ENCODE results near the gene MAD1L1.
"Not testable (repeated sequence)": the region's sequence is repeated elsewhere in the genome, so short reads cannot be mapped to it uniquely, and the experiment has no call there.

The MAD1L1 gene

DNA sequence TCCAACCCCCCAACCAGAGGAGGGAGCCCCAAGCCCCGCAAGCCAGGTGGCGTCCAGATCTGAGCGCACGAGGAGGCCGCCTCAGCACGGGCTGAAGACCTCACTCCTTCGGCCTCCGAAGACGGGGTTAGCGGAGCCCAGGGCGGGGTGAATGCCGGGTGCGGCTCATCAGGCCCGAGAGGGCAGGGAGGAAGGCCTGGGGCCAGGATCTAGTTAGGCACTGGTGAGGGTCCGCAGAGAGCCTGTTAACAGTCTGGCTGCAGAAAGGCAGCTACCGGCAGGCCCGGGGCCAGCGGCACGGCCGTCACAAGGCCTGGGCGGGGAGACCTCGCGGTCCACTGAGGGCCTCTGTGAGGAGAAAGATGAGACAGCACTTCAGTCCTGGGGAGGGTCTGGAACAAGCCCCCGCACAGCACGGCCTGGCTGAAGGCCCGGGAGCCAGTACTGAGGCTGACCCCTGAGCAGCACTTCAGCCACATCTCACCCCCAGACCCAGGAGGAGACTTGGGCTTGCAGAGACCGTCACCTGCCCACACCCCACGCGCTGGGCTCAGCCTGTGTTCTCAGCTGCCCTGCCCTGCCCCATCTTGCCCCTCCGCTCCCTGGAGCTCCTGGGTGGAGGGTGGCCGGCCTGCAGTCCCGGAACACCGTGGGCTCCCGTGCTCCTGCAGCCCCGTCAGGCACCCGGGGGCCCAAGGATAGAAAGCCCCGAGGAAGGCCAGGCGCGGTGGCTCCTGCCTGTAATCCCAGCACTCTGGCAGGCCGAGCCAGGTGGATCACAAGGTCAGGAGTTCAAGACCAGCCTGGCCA, 369.4 kb downstream of the MAD1L1 start:
- no peak for DNase-seq (ENCODE audit: low read depth)

DNA sequence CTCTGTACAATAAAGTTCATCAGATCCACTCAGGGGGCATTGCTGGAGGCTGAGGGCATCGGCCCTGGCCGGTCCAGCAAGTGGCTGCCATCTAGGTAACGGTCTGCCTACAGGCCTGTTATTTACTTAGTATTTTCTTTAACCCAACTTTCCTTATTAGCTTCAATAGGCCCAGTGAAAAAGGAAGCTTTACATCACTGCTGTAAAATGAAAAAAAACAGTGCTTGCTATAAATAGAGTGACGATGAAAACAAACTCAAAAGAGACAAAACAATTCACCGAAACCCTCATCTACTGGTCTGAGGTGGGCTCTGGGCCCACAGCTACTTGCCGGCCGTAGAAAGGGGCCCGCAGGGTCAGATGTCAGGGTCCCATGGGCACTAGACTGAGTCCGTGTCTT, 370.2 kb downstream of the MAD1L1 start:
- DNase-seq (ENCODE audit: low read depth): no peak

DNA sequence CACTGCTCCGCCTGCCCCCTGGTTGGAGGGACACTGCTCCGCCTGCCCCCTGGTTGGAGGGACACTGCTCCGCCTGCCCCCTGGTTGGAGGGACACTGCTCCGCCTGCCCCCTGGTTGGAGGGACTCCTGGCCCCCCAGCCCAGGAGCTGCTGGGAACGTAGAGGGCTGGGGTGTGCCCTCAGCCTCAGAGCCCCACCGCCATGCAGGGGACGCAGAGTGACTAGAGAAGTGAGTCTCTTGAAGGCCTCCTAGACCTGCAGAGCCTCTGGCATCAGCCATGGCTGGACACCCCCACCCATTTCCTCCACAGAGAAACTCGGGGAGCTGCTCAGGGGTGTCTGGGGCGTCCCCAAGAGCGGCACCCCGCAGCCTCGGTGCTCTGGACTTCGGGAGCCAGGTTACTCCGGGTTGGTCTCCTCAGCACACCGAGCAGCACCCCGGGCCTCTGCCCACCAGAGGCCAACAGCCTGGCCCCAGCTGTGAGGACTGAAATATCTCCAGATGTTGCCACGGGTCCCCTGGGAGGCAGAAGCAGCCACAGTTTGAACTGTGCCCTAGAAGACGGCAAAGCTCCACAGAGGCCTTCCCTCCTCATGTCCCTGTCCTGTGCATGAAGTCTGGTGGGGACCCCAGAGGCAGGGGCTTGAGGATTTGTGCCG, 370.8 kb downstream of the MAD1L1 start:
- no peak for DNase-seq (ENCODE audit: low read depth)

DNA sequence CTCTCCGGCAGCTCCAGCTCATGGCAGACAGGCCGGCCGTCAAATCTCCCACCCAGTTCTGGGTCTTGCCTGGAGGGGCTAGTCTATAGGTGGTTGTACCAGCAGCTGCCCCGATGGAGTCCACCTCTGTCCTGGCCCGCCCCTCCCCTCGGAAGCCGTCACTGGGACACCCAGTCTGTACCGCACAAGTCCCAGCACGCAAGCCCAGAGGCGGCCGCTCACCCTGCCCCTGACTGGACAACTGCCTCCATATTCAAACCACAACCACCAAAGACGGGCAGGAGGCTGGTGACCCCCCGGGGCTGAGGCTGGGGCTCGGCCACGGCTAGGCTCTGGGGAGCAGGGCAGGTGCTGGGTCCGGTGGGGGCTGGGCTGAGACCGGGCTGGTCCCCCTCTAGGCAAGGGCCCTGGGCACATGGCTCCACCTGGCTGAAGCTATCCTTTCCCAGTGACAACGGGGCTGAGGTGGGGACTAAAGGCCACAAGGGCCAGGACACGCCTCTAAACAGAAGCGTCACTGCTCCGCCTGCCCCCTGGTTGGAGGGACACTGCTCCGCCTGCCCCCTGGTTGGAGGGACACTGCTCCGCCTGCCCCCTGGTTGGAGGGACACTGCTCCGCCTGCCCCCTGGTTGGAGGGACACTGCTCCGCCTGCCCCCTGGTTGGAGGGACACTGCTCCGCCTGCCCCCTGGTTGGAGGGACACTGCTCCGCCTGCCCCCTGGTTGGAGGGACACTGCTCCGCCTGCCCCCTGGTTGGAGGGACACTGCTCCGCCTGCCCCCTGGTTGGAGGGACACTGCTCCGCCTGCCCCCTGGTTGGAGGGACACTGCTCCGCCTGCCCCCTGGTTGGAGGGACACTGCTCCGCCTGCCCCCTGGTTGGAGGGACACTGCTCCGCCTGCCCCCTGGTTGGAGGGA, 371.6 kb downstream of the MAD1L1 start:
- DNase-seq (ENCODE audit: low read depth): not testable (repeated sequence)

DNA sequence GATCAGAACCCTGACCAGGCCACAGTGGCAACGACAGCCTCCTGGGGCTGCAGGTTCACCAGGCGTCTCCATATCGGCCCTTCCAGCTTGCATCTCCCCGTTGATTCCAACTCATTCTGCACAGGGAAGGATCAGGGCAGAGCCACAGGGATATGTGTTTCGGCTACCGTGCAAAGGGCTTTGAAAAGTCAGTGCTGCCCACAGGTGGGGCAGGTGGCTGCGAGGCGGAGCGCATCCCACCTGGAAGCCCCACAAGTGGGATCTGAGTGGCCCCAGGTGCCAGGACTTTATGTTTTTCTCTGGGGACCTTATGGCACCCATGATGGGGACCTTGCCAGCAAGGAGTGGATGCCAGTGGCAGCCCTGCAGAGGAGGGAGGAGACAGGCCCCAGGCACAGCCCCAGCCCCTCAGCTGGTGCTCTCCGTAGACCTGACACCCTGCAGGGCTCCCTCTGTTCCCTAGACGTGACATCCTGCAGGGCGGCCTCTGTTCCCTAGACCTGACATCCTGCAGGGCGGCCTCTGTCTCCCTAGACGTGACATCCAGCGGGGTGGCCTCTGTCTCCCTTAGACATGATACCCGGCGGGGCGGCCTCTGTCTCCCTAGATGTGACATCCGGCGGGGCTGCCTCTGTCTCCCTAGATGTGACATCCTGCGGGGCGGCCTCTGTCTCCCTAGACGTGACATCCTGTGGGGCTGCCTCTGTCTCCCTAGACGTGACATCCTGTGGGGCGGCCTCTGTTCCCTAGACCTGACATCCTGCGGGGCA, 373.3 kb downstream of the MAD1L1 start:
- DNase-seq (ENCODE audit: low read depth): no peak

DNA sequence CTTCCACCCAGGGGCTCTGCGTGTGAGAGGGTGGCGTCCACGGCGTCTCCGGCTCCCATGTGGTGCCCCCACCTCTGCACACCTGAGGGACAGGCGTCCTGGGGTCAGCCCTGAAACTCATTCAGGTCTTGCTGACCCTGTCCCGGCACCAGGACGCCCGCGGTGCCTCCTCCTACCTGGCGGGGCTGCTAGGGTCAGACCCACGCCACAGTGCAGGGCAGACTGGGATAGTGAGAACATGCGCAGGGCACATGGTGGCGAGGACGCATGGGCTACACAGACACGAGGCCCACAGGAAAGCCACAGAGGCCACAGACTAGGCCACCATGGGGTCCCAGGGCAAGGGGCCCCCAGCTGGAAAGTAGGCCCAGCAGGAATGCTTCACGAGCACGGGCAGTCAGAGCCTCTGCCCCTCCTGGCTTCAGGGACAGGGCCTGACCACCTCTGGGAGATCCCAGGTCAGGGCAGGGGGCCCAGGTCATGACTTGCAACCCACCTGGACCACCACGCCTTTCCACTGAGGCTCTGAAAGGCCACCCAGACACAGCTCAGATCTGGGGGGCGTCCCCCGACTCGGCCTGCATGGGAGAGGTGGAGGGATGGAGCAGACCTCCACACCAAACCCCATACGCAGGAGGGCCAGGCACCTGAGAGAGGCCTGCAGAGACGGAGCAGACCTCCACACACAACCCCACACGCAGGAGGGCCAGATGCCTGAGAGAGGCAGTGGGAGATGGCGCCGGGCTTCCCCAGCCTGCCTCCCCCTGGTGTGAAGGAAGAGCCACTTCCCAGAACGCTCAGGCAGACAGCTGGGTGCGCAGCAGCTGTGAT, 374.1 kb downstream of the MAD1L1 start:
- DNase-seq (ENCODE audit: low read depth): no peak

DNA sequence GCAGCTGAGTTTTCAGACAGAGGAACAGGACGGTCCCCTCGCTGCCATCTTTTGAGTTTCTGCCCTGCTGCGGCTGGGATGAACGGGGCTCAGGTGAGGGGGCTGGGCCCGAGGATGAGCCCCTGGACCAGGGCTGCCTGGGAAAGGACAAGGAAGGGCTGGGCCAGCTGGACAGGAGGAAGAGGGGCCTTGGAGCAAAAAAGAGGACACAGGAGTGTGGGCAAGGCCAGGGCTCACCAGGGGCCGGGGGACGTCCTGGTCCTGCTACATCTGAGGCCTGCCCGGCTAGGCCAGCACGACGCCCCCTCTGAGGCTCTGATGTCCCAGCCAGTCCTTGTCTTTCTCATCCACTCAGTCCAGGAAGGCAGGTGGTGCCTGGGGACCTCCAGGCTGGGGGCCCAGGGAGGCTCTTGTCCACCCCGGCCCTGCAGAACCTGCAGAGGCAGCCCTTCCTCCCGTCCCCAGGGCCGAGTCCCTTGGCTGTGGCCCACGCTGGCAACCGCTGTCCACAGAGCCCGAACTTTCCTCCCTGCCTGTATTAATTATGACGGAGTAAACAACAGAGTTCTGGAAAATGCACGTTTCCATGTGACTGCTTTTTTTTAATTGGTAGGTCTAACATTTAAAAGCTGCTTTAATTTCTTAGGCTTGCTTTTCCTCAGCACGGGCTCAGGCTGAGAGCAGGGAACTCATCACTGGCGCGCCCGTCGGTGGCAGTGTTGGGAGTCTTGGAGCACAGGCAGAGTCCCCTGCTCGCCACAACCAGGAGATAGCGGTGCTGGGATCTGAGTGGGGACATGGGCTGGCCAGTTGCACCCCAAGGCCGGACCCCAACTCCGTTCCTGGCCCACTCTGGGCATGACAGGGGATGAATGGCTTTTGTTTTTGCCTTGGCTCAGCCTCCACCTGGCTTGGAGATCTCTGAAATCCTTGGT, 375.0 kb downstream of the MAD1L1 start:
- DNase-seq (ENCODE audit: low read depth): no peak

DNA sequence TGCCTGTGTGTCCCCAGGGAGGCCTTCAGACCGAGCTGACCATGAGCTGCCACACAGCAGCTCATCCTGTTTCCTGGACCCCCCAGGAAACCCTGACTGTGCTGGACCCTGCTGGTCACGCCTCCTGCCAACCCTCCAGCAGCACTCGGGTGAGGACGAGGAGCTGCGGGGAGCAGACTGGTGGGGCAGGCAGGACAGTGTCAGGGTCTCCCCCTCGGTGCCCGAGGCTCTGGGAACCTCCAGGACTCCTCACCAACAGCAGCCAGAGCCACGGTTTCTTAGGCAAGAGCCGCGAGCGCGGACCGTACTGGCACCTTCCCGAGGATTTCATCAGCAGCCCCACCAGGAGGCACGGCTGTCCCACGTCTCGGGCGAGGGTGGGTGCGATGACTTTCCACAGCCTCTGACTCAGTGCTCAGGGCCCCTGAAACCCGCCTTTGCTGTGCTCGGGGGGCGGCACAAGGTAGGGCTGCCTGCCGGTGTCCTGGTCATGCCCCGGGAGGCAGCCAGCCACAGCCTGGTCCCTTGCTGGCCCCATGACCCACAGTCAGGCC, 375.8 kb downstream of the MAD1L1 start:
- no peak for DNase-seq (ENCODE audit: low read depth)

DNA sequence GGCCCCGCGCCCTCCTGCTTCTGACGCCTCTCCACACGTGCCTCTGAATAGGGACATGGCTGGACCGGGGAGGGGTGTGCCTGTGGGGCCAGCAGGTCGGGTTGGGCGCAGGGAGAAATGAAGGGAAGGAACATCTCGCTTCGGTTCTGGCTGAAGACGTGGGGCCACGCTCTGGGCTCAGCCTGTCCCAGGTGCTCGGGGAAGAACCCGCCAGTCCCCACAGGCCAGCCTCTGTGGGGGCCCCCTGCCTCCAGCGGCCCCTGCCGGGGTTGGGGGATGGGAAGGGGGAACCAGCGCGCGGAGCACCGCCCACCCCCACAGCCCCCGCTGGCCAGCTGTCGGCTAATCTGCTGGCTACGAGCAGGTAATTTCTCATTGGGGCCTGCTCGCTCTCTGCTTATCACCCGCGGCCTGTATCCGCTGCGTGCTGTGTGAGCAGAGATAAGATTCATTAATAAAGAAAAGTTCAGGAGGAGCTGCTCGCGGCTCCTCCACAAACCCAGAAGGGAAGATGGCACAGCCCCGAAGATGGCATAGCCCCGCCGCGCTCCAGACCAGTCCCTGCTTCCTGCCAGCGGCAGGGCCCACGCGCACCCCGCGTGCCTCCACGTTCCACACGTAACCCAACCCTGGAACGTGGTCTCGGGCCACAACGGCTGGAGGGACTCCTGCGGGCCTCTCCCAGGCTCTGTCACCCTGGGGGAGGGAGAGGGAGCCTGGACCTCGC, 376.4 kb downstream of the MAD1L1 start:
- no peak for DNase-seq (ENCODE audit: low read depth)

DNA sequence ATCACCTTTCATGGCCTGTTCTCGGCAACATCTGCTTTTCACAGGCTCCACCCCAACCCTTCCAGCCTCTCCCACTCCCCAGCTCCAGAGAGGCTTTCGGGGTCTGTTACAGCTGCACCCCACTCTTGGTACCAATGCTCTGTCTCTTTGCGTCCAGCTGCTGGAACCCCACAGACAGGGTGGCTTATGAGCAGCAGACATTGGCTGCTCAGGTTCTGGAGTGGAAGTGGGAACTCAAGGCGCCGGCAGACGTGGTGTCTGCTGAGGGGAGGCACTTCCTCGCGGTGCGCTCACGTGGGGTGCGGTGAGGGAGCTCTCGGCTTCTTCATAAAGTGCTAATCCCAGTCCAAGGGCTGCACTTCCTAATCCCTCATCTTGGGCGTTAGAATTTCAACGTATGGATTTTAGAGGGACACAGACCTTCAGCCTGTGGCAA, 377.0 kb downstream of the MAD1L1 start:
- no peak for DNase-seq (ENCODE audit: low read depth)

DNA sequence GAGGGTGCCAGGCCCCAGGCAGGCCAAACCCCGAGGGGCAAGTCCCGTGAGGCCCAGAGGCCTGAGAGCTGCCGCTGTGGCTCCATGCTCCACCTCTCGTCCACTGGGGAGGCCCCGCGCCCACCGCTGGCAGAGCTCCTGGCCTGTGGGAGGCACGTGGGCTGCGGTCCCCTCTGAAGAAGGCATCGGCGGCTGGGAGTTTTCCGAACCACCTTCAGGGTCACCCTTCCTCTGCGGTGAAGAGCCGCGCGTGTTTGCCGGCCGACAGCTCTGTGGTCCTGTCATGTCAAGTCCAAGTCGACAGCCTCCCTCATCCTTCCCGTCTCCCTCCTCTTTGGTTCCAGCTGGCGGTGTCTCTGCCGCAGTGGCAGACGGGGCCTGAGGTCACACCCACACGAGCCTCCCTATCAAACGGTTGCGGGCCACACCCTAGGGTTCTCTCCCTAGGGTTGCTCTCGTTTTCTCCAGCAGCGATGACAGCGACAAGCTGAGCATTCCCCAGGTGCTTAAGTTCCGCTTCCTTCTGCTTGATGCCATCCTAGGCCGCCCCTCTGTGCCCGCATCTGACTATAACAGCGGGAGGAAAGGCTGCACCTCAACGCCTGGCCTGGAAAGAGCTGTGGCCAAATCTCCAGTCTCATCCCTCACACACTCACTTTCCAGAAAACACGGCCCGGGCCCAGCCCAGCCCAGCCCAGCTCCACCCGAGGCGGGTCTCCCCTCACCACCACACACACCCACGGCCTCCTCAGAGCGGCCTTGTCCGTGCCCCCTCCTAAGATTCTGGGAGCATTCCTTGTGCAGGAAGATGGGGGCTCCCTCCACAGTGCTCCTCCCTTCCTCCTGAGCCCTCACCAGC, 377.6 kb downstream of the MAD1L1 start:
- DNase-seq (ENCODE audit: low read depth): no peak

DNA sequence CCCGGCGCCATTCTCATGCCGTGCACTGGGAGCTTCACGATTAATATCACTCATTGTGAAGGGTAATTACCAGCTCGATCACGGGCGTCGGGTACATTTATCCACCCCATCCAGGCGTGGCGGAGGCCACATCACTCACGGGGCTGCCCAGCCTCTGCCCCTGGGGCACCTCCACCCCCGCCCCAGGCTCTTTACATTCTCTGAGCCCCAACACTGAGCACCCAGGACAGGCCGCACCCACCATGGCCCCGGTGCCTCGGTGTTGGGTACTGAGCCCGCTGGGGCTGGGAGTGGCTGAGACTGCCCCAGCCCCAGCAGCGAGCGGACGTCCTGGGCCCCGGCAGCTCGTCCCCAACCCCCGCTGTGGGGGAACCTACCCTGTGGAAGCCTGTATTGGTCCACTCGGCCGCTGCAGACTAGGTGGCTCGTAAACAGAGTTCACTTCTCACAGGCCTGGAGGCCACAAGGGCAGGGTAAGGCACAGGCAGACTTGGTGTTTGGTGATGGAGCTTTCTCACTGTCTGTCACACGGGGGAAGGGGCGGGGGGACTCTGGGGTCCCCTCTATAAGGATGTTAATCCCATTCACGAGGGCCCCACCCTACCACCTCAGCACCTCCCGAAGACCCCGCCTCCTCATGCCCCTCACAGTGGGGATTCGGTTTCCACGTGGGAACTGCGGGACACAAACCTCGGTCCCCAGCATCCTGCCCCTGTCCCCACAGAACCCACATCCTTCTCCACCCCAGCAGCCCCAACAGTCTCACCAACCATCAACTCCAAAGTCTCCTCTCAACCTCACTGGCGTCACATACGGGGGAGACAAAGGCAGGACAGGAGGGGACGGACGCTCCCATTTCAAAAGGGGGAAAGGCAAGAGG, 378.5 kb downstream of the MAD1L1 start:
- DNase-seq (ENCODE audit: low read depth): no peak

DNA sequence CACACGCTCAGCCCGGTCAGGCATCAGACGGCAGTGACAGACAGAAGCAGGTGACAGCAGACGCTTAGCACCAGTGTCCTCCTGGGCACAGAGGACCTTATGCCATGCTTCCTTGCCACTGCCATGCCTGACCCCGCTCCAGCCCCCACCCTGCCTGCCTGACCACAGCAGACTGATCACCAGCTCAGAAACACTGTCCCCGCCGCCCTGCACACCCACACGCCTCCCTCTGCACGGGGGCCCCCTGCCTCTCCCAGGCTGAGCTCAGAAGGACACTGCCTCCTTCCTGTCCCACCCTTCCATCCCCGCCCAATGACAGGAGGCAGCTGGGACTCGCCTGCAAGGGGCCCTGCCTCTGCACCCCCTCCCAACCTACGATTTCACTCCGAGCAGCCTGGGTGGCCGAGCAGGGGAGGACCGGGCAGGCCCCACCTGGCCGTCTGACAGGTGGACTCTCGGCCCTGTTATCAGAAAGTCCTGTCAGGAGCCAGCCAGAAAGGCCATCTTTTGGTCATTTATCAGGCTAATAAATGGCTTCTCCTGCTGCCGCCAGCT, 379.2 kb downstream of the MAD1L1 start:
- DNase-seq (ENCODE audit: low read depth): no peak

DNA sequence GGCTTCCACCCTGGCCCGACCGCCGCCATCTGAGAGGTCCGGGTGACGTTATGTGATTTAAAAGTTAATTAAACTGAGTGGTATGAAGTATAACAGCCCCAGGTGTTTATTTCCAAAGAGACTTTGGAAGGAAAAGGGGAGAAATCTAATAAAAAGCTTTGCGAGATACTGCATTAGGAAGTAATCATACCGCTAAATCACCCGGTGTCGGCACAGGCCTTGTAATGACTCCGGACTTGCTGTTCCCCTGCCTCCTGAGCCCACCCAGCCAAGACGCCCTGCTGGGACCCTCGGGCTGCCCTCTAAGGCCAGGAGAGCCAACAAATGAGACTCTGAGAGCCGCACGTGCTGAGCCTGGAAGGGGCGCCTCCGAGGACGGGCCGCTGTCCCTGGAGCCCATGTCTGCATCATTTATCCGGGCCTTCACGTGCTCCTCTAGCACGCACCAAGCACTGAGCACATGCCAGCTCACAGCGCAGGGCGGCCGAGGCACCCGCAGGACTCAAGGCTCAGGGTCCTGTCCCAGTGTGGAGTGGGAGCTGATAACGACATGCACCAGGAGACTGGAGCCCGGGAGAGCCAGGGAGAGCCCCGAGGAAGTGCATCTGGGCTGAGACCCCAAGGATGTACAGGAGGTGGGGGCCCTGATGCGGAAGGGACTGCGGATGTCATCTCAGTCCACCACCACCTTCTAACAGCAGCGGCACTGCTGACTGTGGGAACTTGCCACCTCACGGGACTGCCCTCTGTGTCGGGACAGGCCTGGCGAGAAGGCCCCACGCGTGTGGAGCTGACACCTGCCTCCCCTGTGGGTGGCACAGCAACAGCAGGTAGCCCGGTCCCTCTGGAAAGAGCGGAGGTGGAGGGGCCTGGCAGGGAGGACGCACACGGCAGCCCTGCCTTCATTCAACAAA, 380.0 kb downstream of the MAD1L1 start:
- no peak for DNase-seq (ENCODE audit: low read depth)

Data from stimulated activated CD8-positive, alpha-beta memory T cell treated with anti-CD3 and anti-CD28 coated beads, Interleukin-12 subunit alpha, Interleukin-12 subunit beta, amount 100 ng/mL, for 1 hour (primary cell).